ENCODE data around the gene PSMD11.
A peak's percentile ranks its signal among the peaks of the same experiment; 100 is the strongest.
"Not testable (repeated sequence)": the region's sequence is repeated elsewhere in the genome, so short reads cannot be mapped to it uniquely, and the experiment has no call there.

Gene PSMD11

DNA sequence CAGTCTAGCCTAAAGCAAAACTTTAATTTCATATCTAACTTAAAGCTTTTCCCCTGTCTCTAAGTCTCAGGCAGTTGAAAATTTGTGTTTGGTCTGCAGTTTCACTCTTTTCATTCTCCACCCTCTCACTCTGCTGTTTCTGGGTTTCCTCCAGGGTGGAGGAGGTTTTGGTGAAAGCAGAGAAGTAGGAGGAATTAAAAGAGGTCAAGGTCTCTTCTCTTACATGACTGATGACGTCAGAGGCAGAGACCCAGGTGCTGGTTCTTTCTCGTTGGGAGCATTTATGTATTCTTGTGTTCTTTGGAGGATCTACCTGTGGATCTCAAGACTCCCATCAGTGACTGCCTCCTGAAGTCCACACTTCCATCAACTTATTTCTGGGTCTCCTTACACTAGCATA is 2.4 kb upstream of the PSMD11 start:
- no peak for DNase-seq (ENCODE audit: extremely low read depth, low read depth)
- TF ChIP-seq, protein P1, sequence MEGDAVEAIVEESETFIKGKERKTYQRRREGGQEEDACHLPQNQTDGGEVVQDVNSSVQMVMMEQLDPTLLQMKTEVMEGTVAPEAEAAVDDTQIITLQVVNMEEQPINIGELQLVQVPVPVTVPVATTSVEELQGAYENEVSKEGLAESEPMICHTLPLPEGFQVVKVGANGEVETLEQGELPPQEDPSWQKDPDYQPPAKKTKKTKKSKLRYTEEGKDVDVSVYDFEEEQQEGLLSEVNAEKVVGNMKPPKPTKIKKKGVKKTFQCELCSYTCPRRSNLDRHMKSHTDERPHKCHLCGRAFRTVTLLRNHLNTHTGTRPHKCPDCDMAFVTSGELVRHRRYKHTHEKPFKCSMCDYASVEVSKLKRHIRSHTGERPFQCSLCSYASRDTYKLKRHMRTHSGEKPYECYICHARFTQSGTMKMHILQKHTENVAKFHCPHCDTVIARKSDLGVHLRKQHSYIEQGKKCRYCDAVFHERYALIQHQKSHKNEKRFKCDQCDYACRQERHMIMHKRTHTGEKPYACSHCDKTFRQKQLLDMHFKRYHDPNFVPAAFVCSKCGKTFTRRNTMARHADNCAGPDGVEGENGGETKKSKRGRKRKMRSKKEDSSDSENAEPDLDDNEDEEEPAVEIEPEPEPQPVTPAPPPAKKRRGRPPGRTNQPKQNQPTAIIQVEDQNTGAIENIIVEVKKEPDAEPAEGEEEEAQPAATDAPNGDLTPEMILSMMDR (IDR thresholded peaks at IDR 0.05; ENCODE audit: low read depth, low read length, missing control alignments), result no peak
- no peak overlapping the region for H3K4me3 ChIP-seq (replicated peaks; ENCODE audit: low read depth, low read length)

DNA sequence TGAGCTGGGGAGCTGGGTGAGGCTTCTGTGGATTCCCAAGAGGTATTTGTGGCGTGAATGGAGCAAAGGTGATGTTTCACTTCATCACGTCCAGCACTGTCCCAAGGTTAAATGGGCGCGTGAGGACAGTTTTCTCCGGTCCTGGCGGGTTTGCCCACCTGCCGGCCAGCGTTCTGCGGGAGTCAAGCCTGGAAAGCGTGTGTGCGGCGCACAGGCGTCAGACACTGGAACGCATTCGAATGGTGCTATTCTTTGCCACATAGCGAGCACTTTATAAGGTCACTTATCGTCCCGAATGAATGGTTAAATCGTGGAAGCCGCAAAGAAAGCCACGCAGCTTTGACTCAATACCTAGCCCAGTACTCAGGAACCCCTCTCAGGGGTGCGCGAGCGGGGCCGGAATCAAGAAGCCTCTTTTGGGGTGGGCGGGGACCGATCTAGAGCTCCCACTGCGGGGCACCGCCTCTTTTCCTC is 446 bp upstream of the PSMD11 start:
- DNase-seq (ENCODE audit: extremely low read depth, low read depth), result no peak
- peak overlapping the region; percentile 96 for H3K4me3 ChIP-seq (replicated peaks; ENCODE audit: low read depth, low read length)
- TF ChIP-seq, protein P1 (IDR thresholded peaks at IDR 0.05; ENCODE audit: low read depth, low read length, missing control alignments), result no peak

DNA sequence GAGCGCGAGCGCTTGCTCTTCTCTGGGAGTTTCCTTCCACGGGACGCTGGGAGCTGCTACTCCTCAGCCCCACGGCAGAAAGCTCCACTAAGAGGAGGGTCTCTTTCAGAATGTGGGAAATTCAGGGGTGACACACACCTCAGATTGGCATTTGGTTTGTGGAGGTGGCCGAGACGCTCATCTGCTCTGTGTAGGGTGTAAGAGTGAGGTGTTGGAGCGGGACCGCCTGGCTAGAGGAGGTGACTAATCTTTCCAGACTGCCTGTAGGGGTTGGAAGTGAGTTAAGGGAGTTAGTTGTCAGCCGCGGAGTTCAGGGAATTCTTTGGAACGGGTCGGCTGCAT is 735 bp downstream of the PSMD11 start:
- TF ChIP-seq, protein P1 (IDR thresholded peaks at IDR 0.05; ENCODE audit: low read depth, low read length, missing control alignments), result no peak
- peak; percentile 20 for DNase-seq (ENCODE audit: extremely low read depth, low read depth)
- peak overlapping the region; percentile 96 for H3K4me3 ChIP-seq (replicated peaks; ENCODE audit: low read depth, low read length)

DNA sequence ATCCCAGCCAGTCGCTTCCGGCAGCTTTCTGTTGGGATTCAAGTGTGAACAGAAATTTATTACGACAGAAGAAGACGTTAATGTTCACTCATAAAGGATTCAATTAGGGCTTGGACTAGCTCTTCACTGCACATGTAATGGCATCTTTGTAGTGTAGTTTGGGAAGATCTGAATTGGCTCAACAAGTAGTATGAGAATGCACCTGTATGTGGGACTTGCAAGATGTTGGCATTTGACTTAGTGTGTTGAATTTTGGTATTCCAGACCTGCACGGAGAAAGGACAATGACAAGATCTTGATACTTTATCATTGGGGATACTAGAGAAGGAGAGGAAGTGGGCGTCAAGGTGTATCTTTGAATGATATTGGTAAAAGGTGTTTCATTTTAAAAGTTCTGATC is 1.2 kb downstream of the PSMD11 start:
- TF ChIP-seq, protein P1 (IDR thresholded peaks at IDR 0.05; ENCODE audit: low read depth, low read length, missing control alignments), result no peak
- H3K4me3 ChIP-seq (replicated peaks; ENCODE audit: low read depth, low read length), result peak overlapping the region; percentile 96
- no peak for DNase-seq (ENCODE audit: extremely low read depth, low read depth)

DNA sequence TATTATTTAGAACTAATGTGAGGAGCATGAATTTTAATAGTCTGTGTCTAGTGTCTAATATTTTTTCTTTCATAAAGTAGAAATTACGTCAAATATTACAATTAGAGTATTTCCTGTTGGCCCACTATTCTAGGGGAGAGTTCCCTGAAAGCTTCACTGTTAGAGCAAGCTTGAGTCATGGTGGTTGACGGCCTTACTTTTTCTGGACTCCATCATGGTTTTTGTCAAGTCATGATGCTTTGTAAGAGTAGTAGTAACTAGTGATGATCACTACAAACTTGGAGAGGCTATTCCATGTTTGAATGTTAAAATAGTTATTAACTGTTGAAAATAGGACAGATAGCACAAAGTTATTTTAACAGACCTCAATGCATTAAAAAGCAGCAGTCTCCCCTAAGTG is 1.7 kb downstream of the PSMD11 start:
- peak overlapping the region; percentile 96 for H3K4me3 ChIP-seq (replicated peaks; ENCODE audit: low read depth, low read length)
- TF ChIP-seq, protein P1 (IDR thresholded peaks at IDR 0.05; ENCODE audit: low read depth, low read length, missing control alignments), result no peak
- DNase-seq (ENCODE audit: extremely low read depth, low read depth), result no peak

DNA sequence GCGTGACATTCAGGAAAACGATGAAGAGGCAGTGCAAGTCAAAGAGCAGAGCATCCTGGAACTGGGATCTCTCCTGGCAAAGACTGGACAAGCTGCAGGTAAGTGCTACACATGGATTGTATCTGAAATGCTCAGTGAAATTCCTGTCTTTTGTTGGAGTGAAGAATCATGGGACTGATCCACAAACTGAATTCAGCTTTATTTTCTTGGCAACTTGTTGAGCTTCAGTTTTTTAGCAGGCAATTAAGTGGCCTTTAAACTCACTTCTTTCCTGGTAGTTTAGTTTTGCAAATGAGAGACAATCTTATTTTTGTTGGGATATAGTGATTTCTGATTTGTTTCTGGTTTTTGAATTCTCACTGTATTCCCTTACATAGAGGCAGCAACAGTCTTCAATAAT is 2.6 kb downstream of the PSMD11 start:
- no peak overlapping the region for H3K4me3 ChIP-seq (replicated peaks; ENCODE audit: low read depth, low read length)
- TF ChIP-seq, protein P1 (IDR thresholded peaks at IDR 0.05; ENCODE audit: low read depth, low read length, missing control alignments), result no peak

DNA sequence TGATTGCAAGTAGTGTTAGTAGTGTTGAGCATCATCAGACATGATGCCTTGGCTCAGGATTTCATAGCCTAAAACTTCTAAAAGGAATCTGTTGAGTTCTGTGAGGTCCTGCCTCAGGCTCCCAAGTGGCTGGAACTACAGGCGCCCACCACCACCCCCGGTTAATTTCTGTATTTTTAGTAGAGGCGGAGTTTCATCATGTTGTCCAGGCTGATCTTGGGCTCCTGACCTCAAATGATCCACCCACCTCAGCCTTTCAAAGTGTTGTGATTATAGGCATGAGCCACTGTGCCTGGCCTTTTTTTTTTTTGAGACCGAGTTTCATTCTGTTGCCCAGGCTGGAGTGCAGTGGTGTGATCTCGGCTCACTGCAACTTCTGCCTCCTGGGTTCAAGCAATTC is 5.7 kb downstream of the PSMD11 start:
- TF ChIP-seq, protein P1 (IDR thresholded peaks at IDR 0.05; ENCODE audit: low read depth, low read length, missing control alignments), result no peak
- H3K4me3 ChIP-seq (replicated peaks; ENCODE audit: low read depth, low read length), result no peak overlapping the region
- no peak for DNase-seq (ENCODE audit: extremely low read depth, low read depth)

More for the DNA sequence above, 2.6 kb downstream of the PSMD11 start:
- no peak for DNase-seq (ENCODE audit: extremely low read depth, low read depth)

DNA sequence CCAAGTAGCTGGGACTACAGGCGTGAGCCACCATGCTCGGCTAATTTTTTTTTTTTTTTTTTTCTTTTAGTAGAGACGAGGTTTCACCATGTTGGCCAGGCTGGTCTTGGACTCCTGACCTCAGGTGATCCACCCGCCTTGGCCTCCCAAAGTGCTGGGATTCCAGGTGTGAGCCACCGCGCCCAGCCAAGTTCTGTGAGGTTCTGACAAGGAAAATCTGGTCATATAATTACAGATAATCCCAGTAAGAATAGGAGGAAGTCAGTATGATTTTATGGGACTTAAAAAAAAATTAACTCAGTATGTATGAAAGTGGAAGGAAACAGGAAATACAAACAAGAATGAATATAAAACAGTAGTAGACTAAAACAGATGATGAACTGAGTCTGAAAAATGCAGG is 6.1 kb downstream of the PSMD11 start:
- DNase-seq (ENCODE audit: extremely low read depth, low read depth); H3K4me3 ChIP-seq (replicated peaks; ENCODE audit: low read depth, low read length): not testable (repeated sequence)
